ENCODE results near the gene REXO4.

The REXO4 gene

GRCh38 chr9:133448487-133448972 is 30.7 kb upstream of the REXO4 start:
- DNase-seq: no peak

DNA sequence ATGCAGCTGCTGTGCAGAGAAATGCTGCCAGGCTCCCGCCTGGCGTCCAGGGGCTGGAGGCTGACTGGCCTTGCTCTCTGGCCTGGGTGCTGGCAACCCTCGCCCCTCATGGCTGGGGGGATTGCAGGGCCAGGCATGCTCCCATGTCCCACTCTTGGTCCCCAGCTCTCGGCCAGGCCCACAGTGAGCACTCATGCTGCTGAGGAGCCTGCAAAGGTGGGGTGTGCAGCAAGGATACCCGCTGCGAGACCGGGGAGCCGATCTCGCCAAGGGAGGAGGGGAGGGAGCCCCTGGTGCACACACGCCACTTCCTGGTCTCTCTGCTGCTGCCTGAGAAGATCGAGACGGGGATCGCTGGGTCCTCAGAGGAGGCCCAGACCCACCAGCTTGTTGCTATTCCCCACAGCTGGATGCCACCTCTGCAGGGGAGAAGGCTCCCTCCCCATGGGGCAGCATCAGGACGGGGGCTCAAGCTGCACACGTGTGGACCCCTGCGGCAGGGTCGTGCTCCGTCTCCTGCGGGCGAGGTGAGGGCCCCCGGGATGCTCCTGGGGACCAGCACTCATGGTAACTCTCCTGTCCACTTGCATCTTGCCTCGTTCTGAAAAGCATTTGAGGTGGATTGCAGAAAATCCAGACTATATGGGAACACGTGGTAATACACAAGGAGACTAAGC is 27.6 kb upstream of the REXO4 start:
- no peak for DNase-seq

DNA sequence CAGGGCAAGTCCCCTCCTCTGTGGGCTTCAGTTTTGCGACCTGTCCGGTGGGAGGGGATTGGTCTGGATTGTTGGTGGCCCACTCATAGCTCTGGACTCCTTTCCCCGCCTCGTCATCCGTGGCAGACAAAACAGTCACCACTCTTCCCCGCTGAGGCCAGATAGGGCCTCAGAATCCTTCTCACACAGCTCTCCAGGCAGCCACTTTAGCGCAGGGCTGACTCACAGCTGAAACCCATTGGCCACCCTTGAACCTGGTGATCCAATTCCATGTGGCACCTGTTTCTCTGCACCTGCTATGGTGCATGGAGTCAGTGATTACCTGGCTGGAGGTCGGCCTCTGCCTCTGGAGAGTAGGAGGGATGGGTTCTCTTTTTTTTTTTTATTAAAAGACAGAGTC is 26.2 kb upstream of the REXO4 start:
- no peak for DNase-seq

GRCh38 chr9:133443248-133443647 is 25.4 kb upstream of the REXO4 start:
- no peak for DNase-seq

DNA sequence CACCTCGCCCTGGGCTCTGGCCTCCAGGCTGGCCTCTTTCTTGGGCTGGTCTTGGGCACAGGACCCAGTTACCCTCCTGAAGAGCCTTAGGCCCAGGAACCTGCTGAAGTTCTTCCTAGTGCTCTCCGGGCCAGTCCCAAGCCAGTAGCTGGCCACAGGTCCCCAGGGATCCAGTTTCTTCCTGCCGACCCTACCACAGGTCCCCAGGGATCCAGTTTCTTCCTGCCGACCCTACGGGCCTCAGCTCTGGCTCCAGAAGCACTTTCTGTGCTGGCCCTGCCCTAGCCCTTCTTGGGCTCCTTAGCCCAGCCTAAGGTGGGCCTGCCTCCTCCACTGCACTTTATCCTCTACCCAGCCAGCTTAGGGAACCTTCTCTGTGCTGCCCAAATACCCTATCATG is 23.8 kb upstream of the REXO4 start:
- DNase-seq: no peak

- DNase-seq: peak; percentile 69
These were observed 23.1 kb upstream of the REXO4 start for GRCh38 chr9:133440874-133441273.

DNA sequence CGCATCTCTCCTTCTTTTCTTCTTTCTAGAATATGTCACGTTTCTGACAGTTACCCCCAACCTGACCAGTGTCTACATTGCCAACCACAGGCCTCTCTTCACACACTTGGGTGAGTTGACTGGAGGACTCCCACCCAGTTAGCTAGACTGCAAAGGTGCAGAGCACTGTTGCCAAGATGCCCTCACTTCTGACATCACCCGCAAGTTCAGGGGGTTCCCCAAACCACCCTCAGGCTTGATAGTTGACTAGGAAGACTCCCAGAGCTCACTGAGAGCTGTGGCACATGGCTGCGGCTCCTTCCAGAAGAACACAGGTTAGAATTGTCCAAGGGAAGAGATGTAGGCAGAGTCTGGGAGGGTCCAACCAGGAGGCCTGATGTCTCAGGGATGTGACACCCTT is 21.5 kb upstream of the REXO4 start:
- DNase-seq: no peak

- no peak for DNase-seq
These were observed 20.1 kb upstream of the REXO4 start for GRCh38 chr9:133437753-133438531.

DNA sequence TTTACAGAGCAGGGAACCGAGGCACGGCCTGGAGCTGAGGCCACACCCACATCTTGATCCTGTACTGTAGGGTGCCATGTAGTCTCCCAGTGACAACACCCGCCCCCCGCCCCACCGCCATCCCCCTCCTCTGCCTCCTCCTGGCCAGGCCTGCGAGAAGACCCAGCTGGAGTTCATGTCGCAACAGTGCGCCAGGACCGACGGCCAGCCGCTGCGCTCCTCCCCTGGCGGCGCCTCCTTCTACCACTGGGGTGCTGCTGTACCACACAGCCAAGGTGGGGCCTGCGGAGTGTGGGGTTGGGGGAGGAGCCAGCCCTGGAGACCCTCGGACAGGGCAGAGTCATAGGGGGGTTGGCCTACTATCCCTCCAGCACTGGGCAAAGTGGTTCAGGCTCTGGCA is 18.9 kb upstream of the REXO4 start:
- DNase-seq: no peak

DNA sequence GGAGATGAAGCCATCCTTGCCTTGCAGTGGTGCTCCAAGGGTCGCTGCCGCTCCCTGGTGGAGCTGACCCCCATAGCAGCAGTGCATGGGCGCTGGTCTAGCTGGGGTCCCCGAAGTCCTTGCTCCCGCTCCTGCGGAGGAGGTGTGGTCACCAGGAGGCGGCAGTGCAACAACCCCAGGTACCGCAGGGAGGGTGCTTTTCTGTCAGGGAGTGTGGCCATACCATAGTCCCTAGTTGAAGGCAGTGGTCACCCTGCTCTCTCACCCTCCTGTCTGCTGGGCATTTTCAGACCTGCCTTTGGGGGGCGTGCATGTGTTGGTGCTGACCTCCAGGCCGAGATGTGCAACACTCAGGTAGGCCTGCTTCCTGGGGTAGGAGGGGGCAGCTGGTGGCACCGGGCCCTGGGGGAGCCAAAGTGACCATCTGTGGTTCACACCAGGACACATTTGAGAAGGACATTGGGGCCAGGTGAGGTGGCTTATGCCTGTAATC is 15.6 kb upstream of the REXO4 start:
- no peak for DNase-seq

DNA sequence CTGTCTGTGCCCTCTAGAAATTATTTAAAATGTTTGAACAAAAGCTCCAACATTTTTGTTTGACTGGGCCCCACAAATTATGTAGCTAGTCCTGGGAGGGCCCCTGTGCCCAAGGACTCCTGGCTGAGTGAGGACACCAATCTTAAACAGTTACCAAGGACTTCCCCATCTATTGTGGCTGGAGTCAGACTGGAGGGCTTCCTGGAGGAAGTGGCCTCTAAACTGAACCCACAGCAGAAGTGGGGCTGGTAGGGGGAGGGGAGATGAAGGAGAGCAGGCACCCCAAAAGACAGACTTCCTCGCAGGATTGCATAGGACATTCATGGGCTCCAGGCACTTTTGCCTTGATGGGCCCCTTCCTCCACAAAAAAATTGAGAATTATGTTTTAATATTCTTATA is 12.4 kb upstream of the REXO4 start:
- DNase-seq: no peak

DNA sequence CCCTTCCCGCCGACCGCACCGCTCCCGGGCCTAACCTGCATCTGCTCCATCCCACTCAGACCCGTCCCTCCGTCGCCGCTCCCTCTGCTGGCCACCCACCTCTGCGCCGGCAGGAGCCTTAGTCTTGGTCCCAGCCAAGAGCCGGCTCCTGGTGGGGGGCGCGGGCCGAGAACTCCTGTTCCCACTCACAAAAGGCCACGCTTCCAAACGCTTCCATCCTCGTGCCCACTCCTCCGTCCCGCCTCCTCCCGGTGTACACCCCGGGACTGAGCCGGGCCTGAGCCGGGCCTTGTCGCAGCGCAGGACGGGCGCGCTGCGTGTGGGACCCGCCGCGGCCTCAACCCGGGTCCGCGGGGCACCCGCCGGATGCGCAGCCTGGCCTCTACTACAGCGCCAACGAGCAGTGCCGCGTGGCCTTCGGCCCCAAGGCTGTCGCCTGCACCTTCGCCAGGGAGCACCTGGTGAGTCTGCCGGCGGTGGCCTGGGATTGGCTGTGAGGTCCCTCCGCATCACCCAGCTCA is 11.9 kb upstream of the REXO4 start:
- DNase-seq: no peak

GRCh38 chr9:133429214-133429613 is 11.4 kb upstream of the REXO4 start:
- no peak for DNase-seq

GRCh38 chr9:133428617-133429101 is 10.8 kb upstream of the REXO4 start:
- DNase-seq: no peak

GRCh38 chr9:133427658-133428348 is 10.0 kb upstream of the REXO4 start:
- DNase-seq: no peak

GRCh38 chr9:133426011-133426410 is 8.2 kb upstream of the REXO4 start:
- DNase-seq: no peak

DNA sequence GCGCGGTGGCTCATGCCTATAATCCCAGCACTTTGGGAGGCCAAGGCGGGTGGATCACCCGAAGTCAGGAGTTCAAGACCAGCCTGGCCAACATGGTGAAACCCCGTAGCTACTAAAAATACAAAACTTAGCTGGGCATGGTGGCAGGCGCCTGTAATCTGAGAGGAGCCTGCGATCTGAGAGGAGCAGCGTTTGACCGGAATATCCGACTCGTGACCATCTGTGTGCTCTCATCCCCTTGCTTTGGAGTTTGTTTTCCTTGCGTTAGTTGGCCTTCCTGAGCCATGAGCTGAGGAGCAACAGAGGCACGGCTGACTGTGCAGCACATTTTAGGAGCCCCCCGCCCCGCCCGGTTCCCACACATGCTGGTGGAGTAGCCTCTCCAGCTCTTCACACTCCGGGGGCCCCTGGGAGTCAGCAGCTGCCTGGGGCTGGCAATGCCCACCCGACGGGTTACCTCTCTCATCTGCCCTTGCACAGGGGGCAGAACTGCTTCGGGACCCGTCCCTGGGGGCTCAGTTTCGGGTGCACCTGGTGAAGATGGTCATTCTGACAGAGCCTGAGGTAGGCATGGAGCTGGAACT is 7.3 kb upstream of the REXO4 start:
- no peak for DNase-seq

- no peak for DNase-seq
These were observed 6.4 kb upstream of the REXO4 start for GRCh38 chr9:133424187-133424586.

- no peak for DNase-seq
These were observed 5.4 kb upstream of the REXO4 start for GRCh38 chr9:133423216-133423615.

DNA sequence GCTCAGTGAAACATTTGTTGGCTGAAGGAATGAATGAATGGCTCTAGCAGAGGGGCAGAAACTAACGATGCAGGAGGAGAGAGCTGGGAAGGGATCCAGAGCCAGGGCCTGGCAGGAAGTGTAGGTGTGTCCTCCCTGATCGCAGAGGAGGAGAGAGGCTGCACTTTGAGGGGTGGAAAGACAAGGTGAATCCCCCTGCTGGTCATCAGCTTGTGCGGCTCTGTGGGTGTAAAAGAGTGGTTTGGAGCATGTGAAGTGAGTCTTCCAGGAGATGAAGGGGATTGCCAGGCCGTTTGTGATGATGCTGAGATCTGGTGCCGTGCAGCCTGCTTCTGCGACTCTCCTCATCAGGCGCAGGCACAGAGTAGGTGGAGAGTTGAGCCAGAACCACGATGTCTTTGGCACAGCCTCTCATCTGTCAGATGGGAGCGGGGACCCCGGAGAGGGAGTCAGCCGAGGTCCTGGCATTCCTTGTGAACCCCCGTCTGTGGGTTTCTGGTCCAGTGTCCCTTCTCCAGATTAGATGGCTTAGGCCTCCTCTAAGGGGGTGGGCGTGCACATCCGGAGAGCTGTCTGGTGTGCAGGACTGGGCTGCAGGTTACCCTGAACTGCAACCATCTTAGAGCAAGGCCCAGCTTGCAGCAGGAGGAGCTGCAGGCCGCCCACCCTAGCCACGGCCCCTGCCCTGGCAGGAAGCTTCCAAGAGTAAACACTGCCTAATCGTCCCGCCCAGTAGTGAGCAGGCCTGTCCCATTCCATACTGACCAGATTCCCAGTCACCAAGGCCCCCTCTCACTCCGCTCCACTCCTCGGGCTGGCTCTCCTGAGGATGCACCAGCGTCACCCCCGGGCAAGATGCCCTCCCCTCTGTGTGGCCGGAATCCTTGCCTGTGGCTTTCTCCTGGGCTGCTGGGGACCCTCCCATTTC is 4.1 kb upstream of the REXO4 start, which contains the start of gene ADAMTS13:
ADAMTS13 (plus strand) TSS at position 753 of the 928 bp plus-strand sequence; CDS start at position 830, 77 bp downstream.
- DNase-seq: no peak

DNA sequence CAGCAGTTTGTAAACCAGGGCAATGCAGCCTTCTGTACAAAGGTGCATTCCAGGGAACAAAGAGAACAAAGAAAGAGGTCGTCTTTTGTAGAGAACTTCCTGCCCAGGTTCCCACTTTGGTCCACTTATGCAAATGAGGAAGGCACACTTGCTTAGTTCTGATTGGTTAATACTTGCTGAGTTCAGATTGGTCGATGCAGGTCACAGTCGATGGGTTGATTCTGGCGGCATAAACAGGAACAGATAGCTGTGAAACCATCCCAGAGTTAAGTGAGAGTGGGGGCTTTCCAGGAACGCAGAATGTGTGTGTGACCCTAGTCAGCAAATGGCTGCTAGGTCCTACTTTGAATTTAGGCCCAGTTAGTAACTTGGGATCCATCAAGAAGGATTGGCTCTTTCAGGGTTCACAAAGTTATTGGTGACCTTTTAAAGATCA is 2.6 kb upstream of the REXO4 start:
- peak; percentile 66 for DNase-seq

- no peak for DNase-seq
These were observed 1.2 kb upstream of the REXO4 start for GRCh38 chr9:133419005-133419404.

All from CD4-positive, alpha-beta T cell treated with Interferon gamma for 1 hour (primary cell).